Keratinocyte (primary cell): Measurements from ENCODE around the gene NAP1L1. TPM values are rescaled to one million over a fixed set of nuclear protein-coding genes. Genes with fewer than 3 reads are reported as not detected.

Source experiments
- DNase-seq: peaks from one replicate; pipeline ENCODE4 v3.0.0-alpha.2; 2011; ENCODE audit warnings: low read depth, missing footprints, low spot score
- FAIRE-seq: peaks from 2 replicates; lab custom pipeline; 2011; peaks lifted over from hg19 to GRCh38; lab: Jason Lieb, UNC
- H2AFZ ChIP-seq: 2 replicates; pipeline ENCODE4 v1.6.0; 2012; ENCODE audit warnings: low read length, control low read depth, inconsistent platforms; ENCODE audit not compliant: control insufficient read depth
- H3K27ac ChIP-seq: 2 replicates; pipeline ENCODE4 v1.5.1; 2011; ENCODE audit warnings: low read length; ENCODE audit not compliant: control insufficient read depth, insufficient read depth
- H3K27me3 ChIP-seq: 3 replicates; pipeline ENCODE4 v1.6.0; 2011; ENCODE audit warnings: low read length; ENCODE audit not compliant: control insufficient read depth, insufficient read depth; ENCODE audit errors: extremely low read depth
- H3K36me3 ChIP-seq, 2 experiments: 2 replicates in 1 of 2; 3 replicates in 1 of 2; pipeline ENCODE4 v1.5.1; 2011; ENCODE audit warnings: low read length in 2 of 2, mild to moderate bottlenecking in 1 of 2; ENCODE audit not compliant: control insufficient read depth in 2 of 2, insufficient read depth in 2 of 2; ENCODE audit errors: extremely low read depth in 1 of 2
- H3K4me1 ChIP-seq: 3 replicates; pipeline ENCODE4 v1.5.1; 2011; ENCODE audit warnings: low read length; ENCODE audit not compliant: control insufficient read depth, insufficient read depth; ENCODE audit errors: extremely low read depth
- H3K4me2 ChIP-seq: 3 replicates; pipeline ENCODE4 v1.6.0; 2011; ENCODE audit warnings: low read depth, low read length; ENCODE audit not compliant: control insufficient read depth, insufficient read depth; ENCODE audit errors: extremely low read depth
- H3K4me3 ChIP-seq, 3 experiments: fragments of 200-600 bp in 1 of 3; sonication (generic) in 1 of 3; 2 replicates in 2 of 3; 3 replicates in 1 of 3; pipeline ENCODE4 v1.5.1; 2011 to 2016; ENCODE audit warnings: low read length in 3 of 3, mild to moderate bottlenecking in 3 of 3, control low read depth in 2 of 3, inconsistent platforms in 1 of 3, low read depth in 1 of 3, mixed read lengths in 1 of 3, mixed run types in 1 of 3, moderate library complexity in 1 of 3; ENCODE audit not compliant: control insufficient read depth in 2 of 3, insufficient read depth in 2 of 3; ENCODE audit errors: extremely low read depth in 1 of 3
- H3K79me2 ChIP-seq: 2 replicates; pipeline ENCODE4 v1.6.0; 2012; ENCODE audit warnings: low read length; ENCODE audit not compliant: control insufficient read depth, insufficient read depth
- H3K9ac ChIP-seq: 3 replicates; pipeline ENCODE4 v1.6.0; 2011; ENCODE audit warnings: low read length; ENCODE audit not compliant: control insufficient read depth, insufficient read depth; ENCODE audit errors: extremely low read depth
- H3K9me1 ChIP-seq: 3 replicates; pipeline ENCODE4 v1.6.0; 2011; ENCODE audit warnings: low read length; ENCODE audit not compliant: control insufficient read depth, insufficient read depth; ENCODE audit errors: extremely low read depth
- H3K9me3 ChIP-seq: 2 replicates; pipeline ENCODE4 v1.5.1; 2012; ENCODE audit warnings: low read depth, low read length; ENCODE audit not compliant: control insufficient read depth
- H4K20me1 ChIP-seq: 3 replicates; pipeline ENCODE4 v1.6.0; 2011; ENCODE audit warnings: low read length; ENCODE audit not compliant: control insufficient read depth, insufficient read depth; ENCODE audit errors: extremely low read depth
- CTCF ChIP-seq, 3 experiments: IDR thresholded peaks in 1 of 3; conservative IDR thresholded peaks in 1 of 3; optimal IDR thresholded peaks in 1 of 3; 2 replicates in 2 of 3; 3 replicates in 1 of 3; pipeline versions ENCODE3 to v1.5.1; 2011; ENCODE audit warnings: low read length in 3 of 3, mild to moderate bottlenecking in 3 of 3, moderate library complexity in 2 of 3, control low read depth in 1 of 3, inconsistent platforms in 1 of 3; ENCODE audit not compliant: insufficient read depth in 2 of 3; ENCODE audit errors: extremely low read depth in 1 of 3
- EZH2 ChIP-seq: IDR thresholded peaks from one replicate; pipeline ENCODE4 v1.6.1; 2012; ENCODE audit warnings: inconsistent platforms, mild to moderate bottlenecking, low read length, moderate library complexity
- dilution Hi-C: fragments of 300-500 bp; cut with MboI; formaldehyde crosslinking; loops from one replicate; pipeline ENCODE4 v1.7.0; 2020; ENCODE audit warnings: low sequenced_read_pairs; ENCODE audit not compliant: extremely low pct_ligation_motif_present
- polyA plus RNA-seq, 5 experiments: library from polyadenylated mRNA; depleted of rRNA in 3 of 5; stranded (reverse) in 3 of 5; stranded (forward) in 1 of 5; unstranded in 1 of 5; fragments of >200 nt; gene quantifications; 1 replicate in 1 of 5; 2 replicates in 3 of 5; 3 replicates in 1 of 5; pipeline versions ENCODE4 v1.2.1 to v1.2.3, GENCODE V29; 2011 to 2012; ENCODE audit warnings: missing spikeins in 2 of 5, low read depth in 1 of 5, low replicate concordance in 1 of 5

NAP1L1 gene
- polyA plus RNA-seq, 1 donor (not counting 4 experiments of a cell fraction or from before 2014, with no cell fraction given), result 384 TPM

- FAIRE-seq (no peak), DNase-seq (no peak)
- dilution Hi-C loops, result no loop called here
- H4K20me1 ChIP-seq, result no peaks in the 10 kb centered on the region
- no peaks in the 10 kb centered on the region for H3K9me1 ChIP-seq
- H3K36me3 ChIP-seq, result no peaks in the 10 kb centered on the region
- H3K4me3 ChIP-seq, result no peak overlapping the region
- no peak overlapping the region for H3K27ac ChIP-seq
- no peak for TF ChIP-seq EZH2
- no peak for TF ChIP-seq CTCF (optimal IDR thresholded peaks at IDR 0.05 in 1 of 3, IDR thresholded peaks at IDR 0.05 in 1 of 3, conservative IDR thresholded peaks at IDR 0.05 in 1 of 3; ENCODE audit: extremely low read depth in 1 of 3, insufficient read depth in 2 of 3, low read length in 3 of 3)
- no peak overlapping the region for H2AFZ ChIP-seq
- no peaks in the 10 kb centered on the region for H3K79me2 ChIP-seq
- H3K4me2 ChIP-seq, result no peak overlapping the region
- H3K9me3 ChIP-seq, result no peaks in the 10 kb centered on the region
- H3K4me1 ChIP-seq, result peaks cover 7% of the 10 kb centered on the region
- no peak overlapping the region for H3K9ac ChIP-seq
- no peaks in the 10 kb centered on the region for H3K27me3 ChIP-seq
Observed at GRCh38 chr12:76108356-76108755, 23.9 kb upstream of the NAP1L1 start.

GRCh38 chr12:76106631-76107030 lies 22.1 kb upstream of the NAP1L1 start:
- H3K27me3 ChIP-seq, result no peaks in the 10 kb centered on the region
- TF ChIP-seq EZH2 (no peak), CTCF (optimal IDR thresholded peaks at IDR 0.05 in 1 of 3, IDR thresholded peaks at IDR 0.05 in 1 of 3, conservative IDR thresholded peaks at IDR 0.05 in 1 of 3; ENCODE audit: extremely low read depth in 1 of 3, insufficient read depth in 2 of 3, low read length in 3 of 3) (no peak)
- no peak overlapping the region for H2AFZ ChIP-seq
- no peaks in the 10 kb centered on the region for H3K9me3 ChIP-seq
- no peak overlapping the region for H3K27ac ChIP-seq
- H3K36me3 ChIP-seq, result no peaks in the 10 kb centered on the region
- no peaks in the 10 kb centered on the region for H4K20me1 ChIP-seq
- H3K4me1 ChIP-seq, result peaks cover 11% of the 10 kb centered on the region
- H3K9ac ChIP-seq, result no peak overlapping the region
- no peak for DNase-seq
- H3K79me2 ChIP-seq, result no peaks in the 10 kb centered on the region
- no peaks in the 10 kb centered on the region for H3K9me1 ChIP-seq
- FAIRE-seq, result no peak
- no peak overlapping the region for H3K4me2 ChIP-seq
- dilution Hi-C loops, result no loop called here
- H3K4me3 ChIP-seq, result no peak overlapping the region
